Smooth muscle cell (in vitro differentiated cells): ENCODE results near the gene UROC1. TPM values are rescaled to one million over a fixed set of nuclear protein-coding genes. Genes with fewer than 3 reads are reported as not detected.

Experiments
- DNase-seq: peaks from one replicate; lab custom pipeline; 2025; ENCODE audit not compliant: unreplicated experiment; lab: John Stamatoyannopoulos, UW
- H2AFZ ChIP-seq: fragments of 200-600 bp; sonication (generic); 2 replicates; pipeline ENCODE4 v1.6.0; 2016; ENCODE audit warnings: antibody characterized with exemption, low read depth, mild to moderate bottlenecking
- H3F3A ChIP-seq: fragments of 200-600 bp; sonication (generic); 2 replicates; pipeline ENCODE4 v1.6.0; 2017; ENCODE audit warnings: antibody characterized with exemption, low read depth
- H3K27ac ChIP-seq: fragments of 200-600 bp; sonication (generic); 2 replicates; pipeline ENCODE4 v1.5.1; 2016; ENCODE audit warnings: low read depth, mild to moderate bottlenecking
- H3K27me3 ChIP-seq: fragments of 200-600 bp; sonication (generic); 2 replicates; pipeline ENCODE4 v1.6.1; 2016; ENCODE audit warnings: low read depth, mild to moderate bottlenecking
- H3K36me3 ChIP-seq: fragments of 200-600 bp; sonication (generic); 2 replicates; pipeline ENCODE4 v1.5.1; 2016; ENCODE audit warnings: low read depth
- H3K4me1 ChIP-seq: fragments of 200-600 bp; sonication (generic); 2 replicates; pipeline ENCODE4 v1.5.1; 2016; ENCODE audit warnings: low read depth
- H3K4me2 ChIP-seq: fragments of 200-600 bp; sonication (generic); 2 replicates; pipeline ENCODE4 v1.6.0; 2016; ENCODE audit warnings: mild to moderate bottlenecking
- H3K4me3 ChIP-seq: fragments of 200-600 bp; sonication (generic); 2 replicates; pipeline ENCODE4 v1.5.1; 2016; ENCODE audit warnings: mild to moderate bottlenecking
- H3K79me2 ChIP-seq: fragments of 200-600 bp; sonication (generic); 2 replicates; pipeline ENCODE4 v1.6.0; 2016; ENCODE audit warnings: low read depth, mild to moderate bottlenecking
- H3K9ac ChIP-seq: fragments of 200-600 bp; sonication (generic); 2 replicates; pipeline ENCODE4 v1.6.0; 2016; ENCODE audit warnings: low read depth
- H3K9me3 ChIP-seq: fragments of 200-600 bp; sonication (generic); replicated peaks from 2 replicates; pipeline ENCODE4 v1.5.1; 2016; ENCODE audit warnings: low read depth
- H4K20me1 ChIP-seq: fragments of 200-600 bp; sonication (generic); 2 replicates; pipeline ENCODE4 v1.6.0; 2016; ENCODE audit warnings: low read depth
- CTCF ChIP-seq: fragments of 200-600 bp; sonication (generic); IDR thresholded peaks from 2 replicates; pipeline ENCODE4 v1.5.1; 2017; ENCODE audit warnings: borderline replicate concordance, mild to moderate bottlenecking, antibody characterized with exemption; ENCODE audit not compliant: insufficient read depth, poor library complexity, severe bottlenecking
- WGBS: methylation state at CpG from one replicate; pipeline ENCODE4 v1.1.7; 2016; ENCODE audit warnings: low lambda C conversion rate; 5-methylcytosine and 5-hydroxymethylcytosine counted together
- polyA plus RNA-seq: library from polyadenylated mRNA; unstranded; fragments of >200 nt; fragmentation: Nextera tagmentation; extraction: Ambion mirVana; gene quantifications from 2 replicates; pipeline ENCODE4 v1.2.1, GENCODE V29; 2016
- total RNA-seq: library from RNA; depleted of rRNA; stranded (reverse); fragments of >200 nt; gene quantifications from 2 replicates; pipeline ENCODE4 v1.2.3, GENCODE V29; 2014

UROC1 gene
- total and polyA plus RNA-seq, 2 experiments from 2014 or later: not detected

DNA sequence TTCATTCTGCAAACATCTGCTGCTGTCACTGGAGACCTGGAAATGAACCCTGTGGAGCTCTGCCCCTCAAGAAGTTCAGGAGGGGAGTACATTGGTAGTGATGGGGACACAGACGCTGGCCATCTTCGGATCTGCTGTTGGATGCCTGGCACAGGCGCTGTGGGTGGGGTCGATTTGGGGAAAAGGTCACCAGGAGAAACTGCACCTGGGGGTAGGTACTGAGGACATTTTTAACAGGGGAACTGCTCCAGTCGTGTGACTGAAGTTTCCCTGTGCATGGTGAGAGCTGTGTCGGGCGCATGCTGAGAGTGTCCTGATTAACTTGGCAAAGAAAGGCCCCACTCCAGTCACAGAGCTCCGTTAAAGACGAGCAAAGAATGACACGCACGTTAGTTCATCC is 3.4 kb downstream of the UROC1 start:
- H3K4me1 ChIP-seq: no peaks in the 10 kb centered on the region
- 87% methylated on average over 11 of the region's 11 CpGs for WGBS
- no peak overlapping the region for H3K9ac ChIP-seq
- no peak overlapping the region for H3K4me2 ChIP-seq
- H3K36me3 ChIP-seq: no peaks in the 10 kb centered on the region
- no peak for TF ChIP-seq CTCF
- no peak overlapping the region for H3K27ac ChIP-seq
- peaks cover 2% of the 10 kb centered on the region for H3K27me3 ChIP-seq
- no peaks in the 10 kb centered on the region for H4K20me1 ChIP-seq
- H3K79me2 ChIP-seq: no peaks in the 10 kb centered on the region
- H2AFZ ChIP-seq: no peak overlapping the region
- no peak for DNase-seq
- H3K4me3 ChIP-seq: no peak overlapping the region
- H3F3A ChIP-seq: no peaks in the 10 kb centered on the region
- no peaks in the 10 kb centered on the region for H3K9me3 ChIP-seq

DNA sequence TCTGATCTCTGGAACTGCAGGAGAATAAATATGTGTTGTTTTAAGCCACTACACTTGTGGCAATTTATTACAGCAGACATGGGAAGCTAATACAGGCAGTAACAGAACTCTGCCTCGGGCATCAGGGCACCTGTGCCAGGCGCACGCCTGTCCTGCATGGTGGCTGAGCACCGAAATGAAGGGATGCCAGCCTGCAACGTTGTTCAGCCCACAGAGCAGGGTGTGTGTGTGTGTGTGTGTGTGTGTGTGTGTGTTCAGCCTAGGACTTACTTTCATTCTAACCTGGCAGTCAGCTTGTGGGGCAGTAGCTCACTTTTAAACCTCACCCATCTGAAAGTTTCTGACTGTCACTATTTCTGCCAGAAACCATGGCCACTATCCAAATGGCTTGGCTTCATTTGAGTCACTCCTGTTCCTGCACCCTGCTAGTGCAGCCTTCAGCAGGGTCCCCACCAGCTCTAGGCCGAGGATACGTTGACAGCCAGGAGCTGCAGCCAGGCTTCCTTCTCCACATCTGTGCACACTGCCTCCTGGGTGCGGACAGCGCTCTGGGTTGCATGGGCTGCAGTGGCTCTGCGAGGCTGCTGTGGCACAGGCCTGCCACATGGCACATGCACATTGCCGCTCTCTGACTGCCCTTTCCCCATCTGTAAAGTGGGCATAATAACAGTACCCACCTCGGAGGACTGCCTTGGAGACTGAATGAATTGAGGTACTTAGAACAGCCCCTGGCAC is 4.5 kb downstream of the UROC1 start:
- TF ChIP-seq CTCF: no peak

GRCh38 chr3:126512026-126512425 is 5.5 kb downstream of the UROC1 start:
- Histone ChIP-seq H3K4me2 (no peak overlapping the region), H4K20me1 (no peaks in the 10 kb centered on the region), H3K4me3 (no peak overlapping the region), H3K27me3 (no peaks in the 10 kb centered on the region), H3K4me1 (no peaks in the 10 kb centered on the region), H3K9me3 (no peaks in the 10 kb centered on the region), H3F3A (no peaks in the 10 kb centered on the region), H3K27ac (no peak overlapping the region), H3K79me2 (no peaks in the 10 kb centered on the region), H3K36me3 (no peaks in the 10 kb centered on the region), H2AFZ (no peak overlapping the region), H3K9ac (no peak overlapping the region)
- no peak for TF ChIP-seq CTCF
- DNase-seq: no peak
- whole genome bisulfite sequencing: 81% methylated on average over 7 of the region's 7 CpGs

More for the DNA sequence above, 4.5 kb downstream of the UROC1 start:
- Histone ChIP-seq H3K27ac (no peak overlapping the region), H3K79me2 (no peaks in the 10 kb centered on the region), H3K36me3 (no peaks in the 10 kb centered on the region), H4K20me1 (no peaks in the 10 kb centered on the region), H3K9ac (no peak overlapping the region), H3K4me3 (no peak overlapping the region), H3K4me1 (no peaks in the 10 kb centered on the region), H3F3A (no peaks in the 10 kb centered on the region), H2AFZ (no peak overlapping the region), H3K9me3 (no peaks in the 10 kb centered on the region), H3K4me2 (no peak overlapping the region), H3K27me3 (no peaks in the 10 kb centered on the region)
- WGBS: 92% methylated on average over 12 of the region's 12 CpGs
- no peak for DNase-seq

DNA sequence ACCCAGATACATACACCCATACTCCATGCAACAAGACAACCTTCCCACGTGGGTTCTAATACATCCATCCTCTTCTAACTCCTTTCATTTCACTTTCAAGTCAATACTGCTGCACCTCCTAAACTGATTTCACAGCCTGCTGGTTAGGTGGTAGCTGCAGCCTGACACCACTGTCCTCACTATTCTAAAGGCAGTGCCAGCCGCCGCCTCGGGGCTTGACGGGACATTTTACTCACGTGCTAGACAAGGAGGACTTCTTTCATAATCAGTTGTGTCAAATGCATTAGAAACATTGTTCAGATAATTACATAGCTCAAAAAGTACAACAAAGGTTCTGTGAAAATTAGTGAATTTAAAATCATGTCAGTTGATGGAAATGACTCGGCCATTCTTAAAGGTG is 6.3 kb downstream of the UROC1 start:
- Histone ChIP-seq H3K9ac (no peak overlapping the region), H3K4me3 (no peak overlapping the region), H3K27ac (no peak overlapping the region), H3K79me2 (no peaks in the 10 kb centered on the region), H3K4me2 (no peak overlapping the region), H3K9me3 (no peaks in the 10 kb centered on the region), H3K27me3 (no peaks in the 10 kb centered on the region), H3K36me3 (no peaks in the 10 kb centered on the region), H3F3A (no peaks in the 10 kb centered on the region), H3K4me1 (no peaks in the 10 kb centered on the region), H4K20me1 (no peaks in the 10 kb centered on the region), H2AFZ (no peak overlapping the region)
- 90% methylated on average over 7 of the region's 7 CpGs for WGBS
- DNase-seq: no peak
- TF ChIP-seq CTCF: no peak
